OCI-LY1 (cell line): ENCODE data around the gene KRTAP10-5.
"Not testable (repeated sequence)": the region's sequence is repeated elsewhere in the genome, so short reads cannot be mapped to it uniquely, and the experiment has no call there.

ENCODE experiments used
- H2AFZ ChIP-seq: fragments of 200-600 bp; sonication (generic), shearing (Covaris generic); 2 replicates; pipeline ENCODE4 v1.6.0; 2014; ENCODE audit warnings: antibody characterized with exemption, mild to moderate bottlenecking, low read length
- H3F3A ChIP-seq: fragments of 200-600 bp; sonication (generic), shearing (Covaris generic); 2 replicates; pipeline ENCODE4 v1.6.0; 2014; ENCODE audit warnings: mild to moderate bottlenecking, antibody characterized with exemption, low read length, moderate library complexity; ENCODE audit not compliant: insufficient read depth
- H3K27ac ChIP-seq: fragments of 200-600 bp; sonication (generic); 2 replicates; pipeline ENCODE4 v1.5.1; 2014; ENCODE audit warnings: low read length, mixed run types, mild to moderate bottlenecking, low read depth; ENCODE audit not compliant: poor library complexity, severe bottlenecking
- H3K27me3 ChIP-seq: fragments of 200-600 bp; sonication (generic); 2 replicates; pipeline ENCODE4 v1.6.0; 2014; ENCODE audit warnings: antibody characterized with exemption, mild to moderate bottlenecking, low read length, moderate library complexity; ENCODE audit not compliant: insufficient read depth
- H3K36me3 ChIP-seq: fragments of 200-600 bp; sonication (generic); 2 replicates; pipeline ENCODE4 v1.6.1; 2014; ENCODE audit warnings: mild to moderate bottlenecking, antibody characterized with exemption, low read length, moderate library complexity, mixed read lengths; ENCODE audit not compliant: insufficient read depth
- H3K4me1 ChIP-seq: fragments of 200-600 bp; sonication (generic); 2 replicates; pipeline ENCODE4 v1.5.1; 2014; ENCODE audit warnings: mild to moderate bottlenecking, low read length, moderate library complexity; ENCODE audit not compliant: insufficient read depth, severe bottlenecking
- H3K4me2 ChIP-seq: fragments of 200-600 bp; sonication (generic), shearing (Covaris generic); 2 replicates; pipeline ENCODE4 v1.6.1; 2014; ENCODE audit warnings: low read length
- H3K4me3 ChIP-seq: fragments of 200-600 bp; sonication (generic); 2 replicates; pipeline ENCODE4 v1.5.1; 2014; ENCODE audit warnings: low read length, low read depth, mild to moderate bottlenecking, mixed read lengths; ENCODE audit not compliant: poor library complexity, severe bottlenecking
- H3K79me2 ChIP-seq: fragments of 200-600 bp; shearing (Covaris generic); 2 replicates; pipeline ENCODE4 v1.6.1; 2016; ENCODE audit warnings: mixed run types, low read length, mixed read lengths; ENCODE audit not compliant: insufficient read depth
- H3K9ac ChIP-seq: fragments of 200-600 bp; sonication (generic), shearing (Covaris generic); 2 replicates; pipeline ENCODE4 v1.6.1; 2014; ENCODE audit warnings: mild to moderate bottlenecking, low read length, mixed read lengths
- H3K9me2 ChIP-seq: fragments of 200-600 bp; sonication (generic), shearing (Covaris generic); 2 replicates; pipeline ENCODE4 v1.6.1; 2014; ENCODE audit warnings: low read depth, mild to moderate bottlenecking, low read length, mixed read lengths
- H3K9me3 ChIP-seq: fragments of 200-600 bp; shearing (Covaris generic); 2 replicates; pipeline ENCODE4 v1.6.1; 2014; ENCODE audit warnings: low read length, mixed read lengths
- H4K20me1 ChIP-seq: fragments of 200-600 bp; sonication (generic), shearing (Covaris generic); 2 replicates; pipeline ENCODE4 v1.6.0; 2016; ENCODE audit warnings: mild to moderate bottlenecking, low read length; ENCODE audit not compliant: insufficient read depth
- CTCF ChIP-seq: fragments of 200-600 bp; sonication (generic), shearing (Covaris generic); IDR thresholded peaks from 2 replicates; pipeline ENCODE4 v1.5.1; 2017; ENCODE audit warnings: mild to moderate bottlenecking, antibody characterized with exemption, low read length, moderate library complexity, mixed read lengths
- EZH2 ChIP-seq: fragments of 200-600 bp; sonication (generic), shearing (Covaris generic); IDR thresholded peaks from 2 replicates; pipeline ENCODE4 v1.8.0; 2017; ENCODE audit warnings: borderline replicate concordance, mixed run types, mild to moderate bottlenecking, antibody characterized with exemption, low read length, moderate library complexity, mixed read lengths

The KRTAP10-5 gene

DNA sequence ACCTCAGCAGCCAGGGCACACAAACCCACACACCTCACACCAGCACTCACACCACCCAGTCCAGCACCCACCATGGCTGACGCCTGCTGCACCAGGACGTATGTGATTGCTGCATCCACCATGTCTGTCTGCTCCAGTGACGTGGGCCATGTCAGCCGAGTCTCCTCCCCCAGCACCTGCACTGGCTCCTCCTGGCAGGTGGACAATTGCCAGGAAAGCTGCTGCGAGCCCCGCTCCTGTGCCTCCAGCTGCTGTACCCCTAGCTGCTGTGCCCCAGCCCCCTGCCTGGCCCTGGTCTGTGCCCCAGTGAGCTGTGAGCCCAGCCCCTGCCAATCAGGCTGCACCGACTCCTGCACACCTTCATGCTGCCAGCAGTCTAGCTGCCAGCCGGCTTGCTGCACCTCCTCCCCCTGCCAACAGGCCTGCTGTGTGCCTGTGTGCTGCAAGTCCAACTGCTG lies 31.7 kb upstream of the KRTAP10-5 start, which contains the start of gene KRTAP10-8:
KRTAP10-8 (plus strand) TSS at position 51 of the 458 bp plus-strand sequence; CDS start at position 73, 22 bp downstream.
- no peaks in the 10 kb centered on the region for H3K27me3 ChIP-seq

DNA sequence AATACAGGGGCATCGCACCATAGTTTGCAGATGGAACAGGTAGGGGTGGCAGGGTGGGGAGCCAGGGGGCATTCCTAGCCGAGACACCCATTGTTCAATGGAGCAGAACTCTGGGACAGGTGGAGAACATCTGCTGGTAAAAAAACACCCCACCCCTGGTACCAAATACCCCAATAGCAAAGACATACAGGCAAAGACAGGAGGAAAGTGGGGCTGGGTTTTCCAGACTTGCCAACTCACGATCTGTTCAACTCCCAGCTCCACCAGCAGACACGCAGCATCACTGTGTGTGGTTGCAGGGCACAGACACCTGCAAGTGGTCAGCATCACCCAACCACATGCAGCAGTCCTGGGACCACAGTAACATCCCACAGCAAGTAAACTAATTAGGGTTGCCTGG lies 31.1 kb upstream of the KRTAP10-5 start:
- Histone ChIP-seq H3K27me3 (no peaks in the 10 kb centered on the region), H2AFZ (no peak overlapping the region), H3K36me3 (no peaks in the 10 kb centered on the region), H4K20me1 (no peaks in the 10 kb centered on the region), H3K4me2 (no peak overlapping the region), H3K9me3 (0 out of 2 replicates have a peak, but pooled peaks cover 2% of the 10 kb centered on the region), H3K79me2 (no peaks in the 10 kb centered on the region), H3K9ac (no peak overlapping the region), H3K9me2 (no peaks in the 10 kb centered on the region), H3F3A (no peaks in the 10 kb centered on the region), H3K27ac (no peak overlapping the region), H3K4me1 (no peaks in the 10 kb centered on the region), H3K4me3 (no peak overlapping the region)
- TF ChIP-seq EZH2 (no peak), CTCF (no peak)

More for the DNA sequence above, 31.7 kb upstream of the KRTAP10-5 start, which contains the start of gene KRTAP10-8:
- Histone ChIP-seq H3K79me2 (no peaks in the 10 kb centered on the region), H3K36me3 (no peaks in the 10 kb centered on the region), H2AFZ (no peak within 1 kb of the TSS), H3K27ac (no peak within 1 kb of the TSS), H3F3A (no peaks in the 10 kb centered on the region), H4K20me1 (no peaks in the 10 kb centered on the region), H3K4me1 (no peaks in the 10 kb centered on the region), H3K4me3 (no peak within 1 kb of the TSS), H3K9me2 (no peaks in the 10 kb centered on the region), H3K9me3 (0 out of 2 replicates have a peak, but pooled peaks cover 2% of the 10 kb centered on the region), H3K9ac (no peak within 1 kb of the TSS), H3K4me2 (no peak within 1 kb of the TSS)
- TF ChIP-seq CTCF (no peak), EZH2 (no peak)

- not testable (repeated sequence) for H3K9ac ChIP-seq, H3K79me2 ChIP-seq, H3K4me1 ChIP-seq, H4K20me1 ChIP-seq, H3K4me2 ChIP-seq, H2AFZ ChIP-seq, H3K4me3 ChIP-seq, H3F3A ChIP-seq, H3K9me3 ChIP-seq, H3K36me3 ChIP-seq, H3K27ac ChIP-seq, H3K27me3 ChIP-seq, H3K9me2 ChIP-seq
Measured at GRCh38 chr21:44610157-44610843, 29.9 kb upstream of the KRTAP10-5 start.

- Histone ChIP-seq H3K27me3 (no peaks in the 10 kb centered on the region), H3K27ac (no peak overlapping the region), H3K9me2 (no peaks in the 10 kb centered on the region), H3K4me1 (no peaks in the 10 kb centered on the region), H3F3A (no peaks in the 10 kb centered on the region), H3K9me3 (0 out of 2 replicates have a peak, but pooled peaks cover 2% of the 10 kb centered on the region), H3K79me2 (no peaks in the 10 kb centered on the region), H2AFZ (no peak overlapping the region), H4K20me1 (no peaks in the 10 kb centered on the region), H3K9ac (no peak overlapping the region), H3K36me3 (no peaks in the 10 kb centered on the region), H3K4me2 (no peak overlapping the region), H3K4me3 (no peak overlapping the region)
- no peak for TF ChIP-seq CTCF
- TF ChIP-seq EZH2, result no peak
Measured at GRCh38 chr21:44609193-44609592, 28.8 kb upstream of the KRTAP10-5 start.
